ENCODE results near the gene ENTPD5.

Gene ENTPD5

GRCh38 chr14:74045522-74045921 is 26.4 kb upstream of the ENTPD5 start:
- Histone ChIP-seq H3K27ac (ENCODE audit: extremely low read depth, low read depth, low read length) (no peak overlapping the region), H3K4me1 (ENCODE audit: control insufficient read depth, insufficient read depth, low read length) (no peaks in the 10 kb centered on the region), H3K9me3 (ENCODE audit: control insufficient read depth, insufficient read depth, low read depth, low read length) (no peaks in the 10 kb centered on the region), H3K4me3 (ENCODE audit: low read depth, low read length) (no peak overlapping the region), H3K36me3 (ENCODE audit: control insufficient read depth in 2 of 2, insufficient read depth in 1 of 2, low read length in 2 of 2) (no peaks in the 10 kb centered on the region; a peak in 1 of 3 replicates)
- no peak for TF ChIP-seq ZNF518A (tag by site-specific recombination; conservative IDR thresholded peaks at IDR 0.05; ENCODE audit: low read depth)
- TF ChIP-seq INSM2 (tag by site-specific recombination; IDR thresholded peaks at IDR 0.05) = no peak
- no peak for TF ChIP-seq ZSCAN4 (tag by site-specific recombination; IDR thresholded peaks at IDR 0.05)
- TF ChIP-seq ZNF580 (tag by site-specific recombination; IDR thresholded peaks at IDR 0.05) = no peak
- TF ChIP-seq IKZF3 (tag by site-specific recombination; IDR thresholded peaks at IDR 0.05) = no peak
- no peak for TF ChIP-seq ZNF37A (tag by site-specific recombination; IDR thresholded peaks at IDR 0.05)
- no peak for TF ChIP-seq BCL6B (tag by site-specific recombination; IDR thresholded peaks at IDR 0.05)
- TF ChIP-seq ZNF18 (tag by site-specific recombination; IDR thresholded peaks at IDR 0.05) = no peak
- no peak for TF ChIP-seq ZNF837 (tag by site-specific recombination; IDR thresholded peaks at IDR 0.05)
- TF ChIP-seq ZNF26 (tag by site-specific recombination; IDR thresholded peaks at IDR 0.05) = no peak
- TF ChIP-seq ZNF121 (tag by site-specific recombination; IDR thresholded peaks at IDR 0.05) = no peak
- no peak for TF ChIP-seq OSR2 (tag by site-specific recombination; IDR thresholded peaks at IDR 0.05)
- no peak for TF ChIP-seq ZNF664 (tag by site-specific recombination; IDR thresholded peaks at IDR 0.05)
- no peak for TF ChIP-seq ZNF544 (tag by site-specific recombination; IDR thresholded peaks at IDR 0.05)
- no peak for TF ChIP-seq ZNF354C (tag by site-specific recombination; IDR thresholded peaks at IDR 0.05; ENCODE audit: borderline replicate concordance, low read depth)
- TF ChIP-seq ZNF280D (tag by site-specific recombination; IDR thresholded peaks at IDR 0.05) = no peak
- TF ChIP-seq ZNF549 (tag by site-specific recombination; IDR thresholded peaks at IDR 0.05) = no peak
- TF ChIP-seq ZFP41 (tag by site-specific recombination; IDR thresholded peaks at IDR 0.05; ENCODE audit: borderline replicate concordance) = no peak
- TF ChIP-seq ZNF433 (tag by site-specific recombination; IDR thresholded peaks at IDR 0.05; ENCODE audit: low read depth) = no peak
- no peak for TF ChIP-seq ZEB2 (tag by site-specific recombination; IDR thresholded peaks at IDR 0.05)
- ChIA-PET CTCF (no interaction called here), POLR2A (no interaction called here)
